ENCODE measurements around the gene TBX21.

- TF ChIP-seq YY1 (IDR thresholded peaks at IDR 0.05; ENCODE audit: insufficient read depth, insufficient read length) (no peak), ZNF274 (IDR thresholded peaks at IDR 0.05; ENCODE audit: low read depth, low read length) (no peak), SUZ12 (IDR thresholded peaks at IDR 0.05; ENCODE audit: extremely low read depth, insufficient read depth, insufficient read length) (no peak)
These were observed 24.0 kb upstream of the TBX21 start for GRCh38 chr17:47708864-47709541.

All from NT2/D1 (cell line).